ENCODE results near the gene NAA16.
A peak's percentile ranks its signal among the peaks of the same experiment; 100 is the strongest.

Gene NAA16

DNA sequence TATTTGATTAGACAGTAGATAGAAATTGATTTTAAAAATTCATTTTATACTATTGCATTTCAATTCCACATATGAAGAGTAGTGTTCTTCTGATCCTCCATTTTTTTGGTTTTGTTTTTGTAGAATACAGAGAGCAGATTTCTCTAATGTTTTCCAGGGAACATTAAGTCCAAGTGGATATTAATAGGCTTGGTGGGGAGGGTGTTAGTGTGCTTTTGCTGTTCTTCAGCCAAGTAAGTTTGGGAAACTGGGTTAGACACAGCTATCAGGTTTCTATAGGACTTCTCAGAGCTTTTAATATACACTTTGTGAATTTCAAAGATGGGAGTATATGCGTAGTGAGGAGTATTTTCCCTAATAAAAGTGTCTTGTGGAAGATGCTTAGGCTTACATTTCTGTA is 21.8 kb downstream of the NAA16 start:
- no peak overlapping the region for H3K4me3 ChIP-seq (ENCODE audit: low read depth in 1 of 2, low read length in 1 of 2)
- H3K27ac ChIP-seq = no peak overlapping the region
- H3K4me1 ChIP-seq (ENCODE audit: control insufficient read depth in 1 of 2, insufficient read depth in 1 of 2, low read depth in 1 of 2, low read length in 1 of 2) = peaks cover 11 to 14% of the 10 kb centered on the region in 2 experiments
- no peaks in the 10 kb centered on the region for H3K9me3 ChIP-seq
- TF ChIP-seq, protein P1, sequence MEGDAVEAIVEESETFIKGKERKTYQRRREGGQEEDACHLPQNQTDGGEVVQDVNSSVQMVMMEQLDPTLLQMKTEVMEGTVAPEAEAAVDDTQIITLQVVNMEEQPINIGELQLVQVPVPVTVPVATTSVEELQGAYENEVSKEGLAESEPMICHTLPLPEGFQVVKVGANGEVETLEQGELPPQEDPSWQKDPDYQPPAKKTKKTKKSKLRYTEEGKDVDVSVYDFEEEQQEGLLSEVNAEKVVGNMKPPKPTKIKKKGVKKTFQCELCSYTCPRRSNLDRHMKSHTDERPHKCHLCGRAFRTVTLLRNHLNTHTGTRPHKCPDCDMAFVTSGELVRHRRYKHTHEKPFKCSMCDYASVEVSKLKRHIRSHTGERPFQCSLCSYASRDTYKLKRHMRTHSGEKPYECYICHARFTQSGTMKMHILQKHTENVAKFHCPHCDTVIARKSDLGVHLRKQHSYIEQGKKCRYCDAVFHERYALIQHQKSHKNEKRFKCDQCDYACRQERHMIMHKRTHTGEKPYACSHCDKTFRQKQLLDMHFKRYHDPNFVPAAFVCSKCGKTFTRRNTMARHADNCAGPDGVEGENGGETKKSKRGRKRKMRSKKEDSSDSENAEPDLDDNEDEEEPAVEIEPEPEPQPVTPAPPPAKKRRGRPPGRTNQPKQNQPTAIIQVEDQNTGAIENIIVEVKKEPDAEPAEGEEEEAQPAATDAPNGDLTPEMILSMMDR (IDR thresholded peaks at IDR 0.05) = no peak
- peaks cover 19% of the 10 kb centered on the region for H3K36me3 ChIP-seq
- no peaks in the 10 kb centered on the region for H3K27me3 ChIP-seq

- Histone ChIP-seq H3K36me3 (peaks cover 26% of the 10 kb centered on the region), H3K9me3 (no peaks in the 10 kb centered on the region), H3K4me1 (ENCODE audit: control insufficient read depth in 1 of 2, insufficient read depth in 1 of 2, low read depth in 1 of 2, low read length in 1 of 2) (no peaks in the 10 kb centered on the region), H3K4me3 (ENCODE audit: low read depth in 1 of 2, low read length in 1 of 2) (no peak overlapping the region), H3K27me3 (no peaks in the 10 kb centered on the region), H3K27ac (no peak overlapping the region)
- TF ChIP-seq, protein P1 (IDR thresholded peaks at IDR 0.05) = no peak
Measured at GRCh38 chr13:41334810-41335209, 23.7 kb downstream of the NAA16 start.

DNA sequence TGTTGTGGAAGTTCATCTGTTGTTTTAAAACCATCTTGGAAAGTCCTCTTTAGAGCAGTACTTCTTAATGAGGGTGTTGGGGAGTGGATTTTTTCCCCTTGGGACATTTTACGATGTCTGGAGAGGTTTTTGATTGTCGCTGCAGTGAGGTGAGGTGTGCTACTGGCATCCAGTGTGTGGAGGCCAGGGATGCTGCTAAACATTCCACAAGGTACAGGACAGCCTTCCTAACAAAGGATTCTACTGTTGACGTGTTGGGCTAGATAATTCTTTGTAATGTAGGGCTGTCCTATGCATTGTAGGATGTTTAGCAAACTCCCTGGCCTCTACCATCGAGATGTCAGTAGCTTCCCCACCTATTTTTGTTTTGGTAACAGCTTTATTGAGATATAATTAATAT is 33.3 kb downstream of the NAA16 start:
- Histone ChIP-seq H3K27ac (no peak overlapping the region), H3K36me3 (peaks cover 22% of the 10 kb centered on the region), H3K9me3 (no peaks in the 10 kb centered on the region), H3K4me3 (ENCODE audit: low read depth in 1 of 2, low read length in 1 of 2) (no peak overlapping the region), H3K27me3 (no peaks in the 10 kb centered on the region), H3K4me1 (ENCODE audit: control insufficient read depth in 1 of 2, insufficient read depth in 1 of 2, low read depth in 1 of 2, low read length in 1 of 2) (peaks cover 0 to 7% of the 10 kb centered on the region in 2 experiments)
- TF ChIP-seq, protein P1 (IDR thresholded peaks at IDR 0.05) = no peak

DNA sequence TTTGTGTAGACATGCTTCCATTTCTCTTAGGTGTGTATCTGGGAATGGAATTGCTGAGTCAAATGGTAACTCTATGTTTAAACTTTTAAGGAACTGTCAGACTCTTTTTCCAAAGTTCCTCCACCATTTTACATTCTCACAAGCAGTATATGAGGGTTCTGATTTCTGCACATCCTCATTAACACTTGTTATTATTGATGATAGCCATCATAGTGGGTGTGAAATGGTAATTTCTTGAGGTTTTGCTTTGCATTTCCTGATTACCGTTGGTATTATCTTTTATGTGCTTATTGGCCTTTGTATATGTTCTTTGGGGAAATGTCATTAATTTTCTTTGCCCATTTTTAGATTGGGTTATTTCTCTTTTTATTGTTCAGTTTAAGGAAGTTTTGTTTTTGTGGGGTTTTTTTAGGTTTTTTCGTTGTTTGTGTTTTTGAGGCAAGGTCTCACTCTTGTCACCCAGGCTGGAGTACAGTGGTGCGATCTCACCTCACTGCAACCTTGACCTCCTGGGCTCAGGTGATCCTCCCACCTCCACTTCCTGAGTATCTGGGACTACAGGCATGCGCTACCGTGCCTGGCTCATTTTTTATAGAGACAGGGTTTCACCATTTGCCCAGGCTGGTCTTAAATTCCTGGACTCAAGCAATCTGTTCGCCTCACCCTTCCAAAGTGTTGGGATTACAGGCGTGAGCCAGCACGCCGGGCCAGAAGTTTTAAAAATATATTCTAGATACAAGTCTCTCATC is 34.3 kb downstream of the NAA16 start:
- H3K4me1 ChIP-seq (ENCODE audit: control insufficient read depth in 1 of 2, insufficient read depth in 1 of 2, low read depth in 1 of 2, low read length in 1 of 2) = peaks cover 0 to 7% of the 10 kb centered on the region in 2 experiments
- TF ChIP-seq, protein P1 (IDR thresholded peaks at IDR 0.05) = no peak
- no peak overlapping the region for H3K27ac ChIP-seq
- H3K36me3 ChIP-seq = peaks cover 19% of the 10 kb centered on the region
- H3K4me3 ChIP-seq (ENCODE audit: low read depth in 1 of 2, low read length in 1 of 2) = no peak overlapping the region
- H3K27me3 ChIP-seq = no peaks in the 10 kb centered on the region
- H3K9me3 ChIP-seq = no peaks in the 10 kb centered on the region

- no peaks in the 10 kb centered on the region for H3K27me3 ChIP-seq
- H3K9me3 ChIP-seq = no peaks in the 10 kb centered on the region
- peaks cover 0 to 7% of the 10 kb centered on the region in 2 experiments for H3K4me1 ChIP-seq (ENCODE audit: control insufficient read depth in 1 of 2, insufficient read depth in 1 of 2, low read depth in 1 of 2, low read length in 1 of 2)
- H3K36me3 ChIP-seq = peaks cover 17% of the 10 kb centered on the region
- H3K27ac ChIP-seq = peak overlapping the region; percentile 37
- H3K4me3 ChIP-seq (ENCODE audit: low read depth in 1 of 2, low read length in 1 of 2) = no peak overlapping the region
- TF ChIP-seq, protein P1 (IDR thresholded peaks at IDR 0.05) = no peak
Measured at GRCh38 chr13:41345914-41346589, 35.0 kb downstream of the NAA16 start.
